Parathyroid adenoma (tissue), 2 donors: ENCODE measurements around the gene TMC2.

ENCODE experiments used
- H2AFZ ChIP-seq: fragments of 300-600 bp; sonication (generic); one replicate; pipeline ENCODE4 v1.7.0; 2017; ENCODE audit warnings: antibody characterized with exemption, mild to moderate bottlenecking
- H3K27ac ChIP-seq: fragments of 300-600 bp; sonication (generic); one replicate; pipeline ENCODE4 v1.7.0; 2017
- H3K27me3 ChIP-seq: fragments of 300-600 bp; sonication (generic); one replicate; pipeline ENCODE4 v1.7.0; 2017; ENCODE audit warnings: low read length; ENCODE audit not compliant: control insufficient read depth, insufficient read depth
- H3K36me3 ChIP-seq: fragments of 300-600 bp; sonication (generic); one replicate; pipeline ENCODE4 v1.7.0; 2017; ENCODE audit warnings: low read length; ENCODE audit not compliant: control insufficient read depth, insufficient read depth
- H3K4me1 ChIP-seq: fragments of 300-600 bp; sonication (generic); one replicate; pipeline ENCODE4 v1.7.0; 2017; ENCODE audit warnings: control low read depth
- H3K4me2 ChIP-seq: fragments of 300-600 bp; sonication (generic); one replicate; pipeline ENCODE4 v1.7.0; 2017; ENCODE audit warnings: low read length
- H3K4me3 ChIP-seq: fragments of 300-600 bp; sonication (generic); one replicate; pipeline ENCODE4 v1.7.0; 2017; ENCODE audit warnings: low read depth, low read length
- H3K79me2 ChIP-seq: fragments of 300-600 bp; sonication (generic); one replicate; pipeline ENCODE4 v1.7.0; 2017; ENCODE audit warnings: control low read depth
- H3K9ac ChIP-seq: fragments of 300-600 bp; sonication (generic); one replicate; pipeline ENCODE4 v1.7.0; 2017; ENCODE audit warnings: mild to moderate bottlenecking
- H3K9me3 ChIP-seq: fragments of 300-600 bp; sonication (generic); one replicate; pipeline ENCODE4 v1.7.0; 2017; ENCODE audit warnings: low read length; ENCODE audit not compliant: control insufficient read depth
- CTCF ChIP-seq: fragments of 300-600 bp; sonication (generic); IDR thresholded peaks from one replicate; pipeline ENCODE4 v1.7.0; 2017; ENCODE audit warnings: antibody characterized with exemption, mild to moderate bottlenecking
- donor health status: primary hyperparathyroidism.

The TMC2 gene

GRCh38 chr20:2535711-2536559, 438 bp upstream of the TMC2 start:
- H3K9ac ChIP-seq, result no peak overlapping the region
- H2AFZ ChIP-seq, result no peak overlapping the region
- no peaks in the 10 kb centered on the region for H3K36me3 ChIP-seq
- H3K27ac ChIP-seq, result no peak overlapping the region
- no peaks in the 10 kb centered on the region for H3K27me3 ChIP-seq
- no peak overlapping the region for H3K4me3 ChIP-seq
- H3K4me1 ChIP-seq, result no peaks in the 10 kb centered on the region
- no peak overlapping the region for H3K4me2 ChIP-seq
- no peak for TF ChIP-seq CTCF
- no peaks in the 10 kb centered on the region for H3K79me2 ChIP-seq
- no peaks in the 10 kb centered on the region for H3K9me3 ChIP-seq

- Histone ChIP-seq H3K9me3 (no peaks in the 10 kb centered on the region), H3K27me3 (no peaks in the 10 kb centered on the region), H3K4me3 (no peak overlapping the region), H3K27ac (no peak overlapping the region), H3K9ac (no peak overlapping the region), H3K4me2 (no peak overlapping the region), H3K79me2 (no peaks in the 10 kb centered on the region), H3K36me3 (no peaks in the 10 kb centered on the region), H3K4me1 (no peaks in the 10 kb centered on the region), H2AFZ (no peak overlapping the region)
- TF ChIP-seq CTCF, result no peak
Observed at GRCh38 chr20:2537101-2537500, 728 bp downstream of the TMC2 start.

GRCh38 chr20:2538356-2538755, 2.0 kb downstream of the TMC2 start:
- Histone ChIP-seq H3K9me3 (no peaks in the 10 kb centered on the region), H3K36me3 (no peaks in the 10 kb centered on the region), H3K4me1 (no peaks in the 10 kb centered on the region), H3K4me3 (no peak overlapping the region), H3K79me2 (no peaks in the 10 kb centered on the region), H3K9ac (no peak overlapping the region), H3K27ac (no peak overlapping the region), H3K4me2 (no peak overlapping the region), H3K27me3 (no peaks in the 10 kb centered on the region), H2AFZ (no peak overlapping the region)
- no peak for TF ChIP-seq CTCF

- no peak overlapping the region for H3K27ac ChIP-seq
Observed at GRCh38 chr20:2538931-2539720, 2.8 kb downstream of the TMC2 start.

More at GRCh38 chr20:2538931-2539720, 2.8 kb downstream of the TMC2 start:
- no peak for TF ChIP-seq CTCF
- Histone ChIP-seq H3K36me3 (no peaks in the 10 kb centered on the region), H3K4me1 (no peaks in the 10 kb centered on the region), H3K4me3 (no peak overlapping the region), H3K9me3 (no peaks in the 10 kb centered on the region), H3K27me3 (no peaks in the 10 kb centered on the region), H3K4me2 (no peak overlapping the region), H3K79me2 (no peaks in the 10 kb centered on the region), H2AFZ (no peak overlapping the region), H3K9ac (no peak overlapping the region)
